Ramos (cell line): ENCODE measurements around the gene TRIML2.
"Not testable (repeated sequence)": the region's sequence is repeated elsewhere in the genome, so short reads cannot be mapped to it uniquely, and the experiment has no call there.

Source experiments
- in situ Hi-C: fragments of 300-500 bp; cut with MboI; formaldehyde crosslinking; loops from one replicate; pipeline ENCODE4 v1.14.3; 2022; ENCODE audit warnings: low sequenced_read_pairs; ENCODE audit not compliant: unreplicated experiment

The TRIML2 gene

DNA sequence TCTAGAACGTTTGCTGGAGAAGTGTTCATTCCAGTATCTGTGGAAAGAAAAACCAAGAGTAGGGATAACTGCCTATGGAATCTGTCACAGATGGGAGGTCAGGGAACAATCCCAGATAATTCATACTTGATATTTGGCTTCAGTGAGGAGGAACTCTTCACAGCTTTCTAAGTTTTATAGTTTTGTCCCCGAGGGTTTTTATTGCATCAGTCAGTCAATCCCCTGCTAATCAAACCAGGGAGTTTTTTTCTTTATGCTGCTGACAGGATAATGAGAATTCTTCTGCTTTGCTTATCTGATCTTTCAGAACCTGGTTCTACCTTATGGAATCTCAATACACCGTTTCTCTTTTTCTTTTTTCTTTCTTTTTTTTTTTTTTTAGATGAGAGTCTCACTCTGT lies 633 bp upstream of the TRIML2 start:
- in situ Hi-C loops = no loop called here

DNA sequence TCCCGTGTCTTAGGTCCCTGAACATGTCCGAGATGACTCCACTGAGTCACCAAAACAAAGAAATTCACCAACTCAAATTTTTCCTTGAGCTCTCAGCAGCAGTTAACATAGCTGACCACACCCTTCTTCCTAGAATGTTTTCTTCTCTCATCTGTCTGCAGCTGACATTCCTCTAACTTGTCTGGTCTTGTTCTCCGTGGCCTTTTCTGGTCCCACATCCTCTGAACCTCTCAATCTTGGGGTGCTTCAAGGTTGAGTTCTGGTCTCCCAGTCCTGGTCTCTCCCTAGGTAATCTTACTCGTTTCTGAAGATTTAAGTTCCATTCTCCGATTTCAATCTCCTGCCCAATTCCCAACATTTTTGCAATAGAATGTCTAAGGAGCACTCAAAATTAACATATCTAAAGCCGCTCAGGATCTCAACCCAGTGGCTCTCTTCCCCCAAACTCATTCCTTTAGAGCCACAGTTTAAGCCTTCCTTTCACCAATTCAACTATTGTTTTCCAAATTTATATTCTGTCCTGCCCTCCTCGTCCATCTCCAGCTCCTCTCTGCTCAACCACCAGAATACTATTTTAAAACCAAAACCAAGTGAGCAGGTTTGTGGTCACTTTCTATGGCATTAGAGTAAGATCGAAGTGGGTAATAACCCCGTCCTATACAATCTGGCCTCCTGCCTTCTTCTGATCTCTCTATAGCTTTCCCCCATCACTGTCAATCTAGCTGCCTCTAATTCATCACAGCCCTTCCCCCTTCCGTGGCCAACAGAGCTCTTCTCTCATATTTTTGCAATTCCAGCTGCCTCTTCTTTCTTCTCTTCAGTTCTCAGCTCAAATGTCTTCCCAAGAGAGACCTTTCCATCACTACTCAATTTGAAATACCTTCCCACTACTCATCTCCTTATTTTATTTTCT lies 1.2 kb downstream of the TRIML2 start:
- in situ Hi-C loops = no loop called here

DNA sequence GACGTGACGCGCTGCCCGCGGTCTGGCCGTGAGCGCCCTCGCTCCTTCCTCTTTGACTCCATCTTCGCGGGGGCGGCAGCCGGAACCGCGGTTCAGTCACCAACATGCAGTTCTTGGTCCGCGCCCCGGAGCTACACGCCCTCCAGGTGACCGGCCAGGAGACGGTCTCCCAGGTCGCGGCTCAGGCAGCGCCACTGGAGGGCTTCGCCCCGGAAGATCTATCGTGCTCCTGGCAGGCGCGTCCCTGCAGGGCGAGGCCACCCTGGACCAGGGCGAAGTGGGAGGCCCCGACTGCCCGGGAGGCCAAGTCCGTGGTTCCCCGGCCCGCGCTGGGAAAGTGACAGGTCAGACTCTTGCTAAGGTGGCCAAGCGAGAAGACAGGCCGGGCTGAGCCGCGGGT lies 2.9 kb downstream of the TRIML2 start:
- in situ Hi-C loops = no loop called here

DNA sequence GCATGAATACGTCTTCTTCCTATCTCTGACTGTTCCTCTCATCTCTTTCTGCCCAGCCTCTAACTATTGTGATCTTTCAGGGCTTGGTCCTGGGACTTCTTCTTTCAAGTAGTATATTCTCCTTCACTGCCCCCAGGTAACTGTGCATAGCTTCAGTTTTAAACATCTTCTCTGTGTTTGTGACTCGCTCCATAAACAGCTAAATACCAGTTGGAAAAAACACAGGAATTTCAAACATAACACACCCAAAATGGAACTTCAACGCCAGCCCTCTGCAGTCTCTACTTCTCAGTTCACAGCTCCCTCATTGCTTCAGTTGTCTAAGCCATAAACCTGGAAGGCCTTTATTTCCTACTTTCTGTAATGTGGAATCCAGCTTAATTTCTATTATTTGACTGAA lies 16.6 kb downstream of the TRIML2 start:
- in situ Hi-C loops = no loop called here

DNA sequence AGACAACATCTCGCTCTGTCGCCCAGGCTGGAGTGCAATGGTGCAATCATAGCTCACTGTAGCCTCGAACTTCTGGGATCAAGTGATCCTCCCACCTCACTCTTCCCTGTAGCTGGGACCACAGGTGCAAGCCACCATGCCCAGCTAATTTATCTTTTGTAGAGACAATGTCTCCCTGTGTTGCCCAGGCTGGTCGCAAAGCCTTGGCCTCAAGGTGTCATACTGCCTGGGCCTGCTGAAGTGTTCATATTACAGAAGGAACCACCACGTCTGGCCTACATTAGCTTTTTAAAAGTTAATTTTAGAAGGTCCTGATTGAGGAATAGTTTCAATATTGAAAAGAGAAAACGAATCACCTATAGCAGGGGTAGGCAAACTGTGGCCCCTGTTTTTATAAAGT lies 22.5 kb downstream of the TRIML2 start:
- in situ Hi-C loops = no loop called here

DNA sequence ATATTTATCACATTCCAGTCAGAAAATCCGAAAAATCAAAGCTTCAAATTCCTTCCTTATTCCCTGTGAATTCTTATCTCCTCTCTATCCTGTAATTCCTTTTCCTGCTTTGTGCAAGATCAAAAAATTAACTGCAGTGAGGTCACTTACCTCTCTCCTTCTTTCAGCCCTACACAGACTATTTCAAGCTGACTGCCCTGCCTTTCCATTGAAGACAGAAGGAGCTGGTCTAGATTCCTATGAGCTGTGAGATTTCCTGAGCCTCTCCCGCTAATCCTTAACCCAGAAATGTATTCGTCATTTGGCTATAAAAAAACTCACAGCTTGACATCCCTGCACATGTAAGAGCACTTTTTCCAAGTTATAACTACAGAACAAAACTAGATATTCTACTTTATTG lies 26.6 kb downstream of the TRIML2 start:
- in situ Hi-C loops = no loop called here

DNA sequence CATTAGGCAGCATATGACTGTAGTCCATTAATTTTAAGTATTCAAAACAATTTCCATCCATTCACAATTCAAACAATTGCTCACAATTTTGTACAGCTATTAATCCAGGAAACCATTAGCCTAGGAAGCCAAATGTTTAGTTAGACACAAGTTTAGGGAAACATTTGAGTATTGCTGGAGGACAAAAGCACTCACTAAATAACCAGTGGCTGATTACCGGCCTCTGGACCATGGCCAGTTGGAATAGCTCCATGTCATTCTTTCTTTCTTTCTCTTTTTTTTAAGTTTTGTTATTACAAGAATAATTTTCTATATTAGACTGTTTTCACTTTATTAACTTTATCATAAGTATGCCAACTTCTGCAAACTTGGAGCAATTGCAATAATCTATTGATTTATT lies 31.3 kb downstream of the TRIML2 start:
- in situ Hi-C loops = no loop called here

DNA sequence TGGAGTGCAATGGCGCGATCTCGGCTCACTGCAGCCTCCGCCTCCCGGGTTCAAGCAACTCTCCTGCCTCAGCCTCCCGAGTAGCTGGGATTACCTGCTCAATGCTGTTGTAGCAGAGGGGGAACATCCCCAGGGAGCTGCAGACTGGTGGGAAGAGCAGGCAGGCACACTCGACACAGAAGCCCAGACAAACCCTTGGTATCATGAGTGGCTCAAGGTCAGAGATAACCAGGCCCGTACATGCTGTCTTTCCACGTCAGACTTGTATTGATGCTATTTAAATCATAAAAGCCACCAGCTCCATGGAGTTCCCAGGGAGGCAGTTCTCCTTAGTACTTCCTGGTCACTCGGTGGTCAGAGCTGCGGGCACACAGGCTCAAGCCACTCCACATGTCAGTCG lies 33.2 kb downstream of the TRIML2 start:
- in situ Hi-C loops = no loop called here

DNA sequence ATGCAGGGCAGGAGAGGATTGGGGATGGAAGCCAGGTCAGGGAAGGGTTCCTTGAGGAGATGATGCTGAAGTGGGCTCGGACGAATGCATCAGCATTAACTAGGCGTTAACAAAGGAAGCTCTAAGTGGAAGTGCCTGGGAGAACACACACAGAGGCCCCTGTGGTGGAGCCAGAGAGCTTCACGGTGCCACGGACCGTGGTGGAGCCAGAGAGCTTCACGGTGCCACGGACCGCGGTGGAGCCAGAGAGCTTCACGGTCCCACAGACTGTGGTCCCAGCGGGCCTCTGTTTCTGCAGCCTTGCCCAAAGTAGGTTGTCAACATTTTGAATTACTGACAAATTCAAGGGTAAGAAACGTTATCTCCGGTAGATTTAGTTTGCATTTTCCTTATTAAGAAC lies 48.3 kb downstream of the TRIML2 start:
- in situ Hi-C loops = no loop called here

DNA sequence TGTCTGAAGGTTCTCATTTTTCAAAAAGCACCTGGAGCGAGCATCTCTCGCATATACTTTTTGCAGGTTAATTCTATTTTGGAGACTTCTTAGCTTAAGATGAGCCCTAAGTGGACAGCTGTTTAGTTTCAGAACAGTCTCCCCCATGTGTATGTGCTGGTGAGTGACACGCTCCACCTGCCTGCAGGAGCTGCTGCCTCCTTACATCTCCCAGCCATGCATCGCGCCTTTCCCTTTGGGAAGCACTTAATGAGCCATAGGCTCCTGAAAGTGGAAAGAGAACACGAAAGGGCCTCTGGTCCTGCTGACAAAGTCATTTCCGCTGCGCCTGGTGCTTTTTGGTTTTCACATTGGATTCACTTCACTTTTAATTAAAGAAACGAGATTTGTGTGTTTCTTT lies 56.1 kb downstream of the TRIML2 start:
- in situ Hi-C loops = no loop called here

DNA sequence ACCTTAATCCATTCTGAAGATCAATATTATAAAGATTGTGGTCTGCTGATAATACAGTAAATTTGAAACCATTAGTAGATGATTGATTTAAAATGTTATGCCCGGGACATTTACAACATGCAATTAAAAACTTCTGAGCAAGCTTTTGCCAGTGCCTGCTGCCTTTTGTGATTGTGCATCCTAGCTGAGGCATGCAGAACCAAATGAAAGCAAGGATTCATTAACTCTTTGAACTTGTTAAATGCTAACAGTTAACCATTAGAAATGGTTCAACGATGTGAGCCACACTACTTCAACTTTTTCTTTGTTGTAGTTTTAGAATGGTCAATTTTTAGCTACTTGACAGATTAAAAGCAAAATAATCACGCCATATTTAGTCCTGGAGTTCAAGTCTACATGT lies 62.7 kb downstream of the TRIML2 start:
- in situ Hi-C loops = no loop called here

DNA sequence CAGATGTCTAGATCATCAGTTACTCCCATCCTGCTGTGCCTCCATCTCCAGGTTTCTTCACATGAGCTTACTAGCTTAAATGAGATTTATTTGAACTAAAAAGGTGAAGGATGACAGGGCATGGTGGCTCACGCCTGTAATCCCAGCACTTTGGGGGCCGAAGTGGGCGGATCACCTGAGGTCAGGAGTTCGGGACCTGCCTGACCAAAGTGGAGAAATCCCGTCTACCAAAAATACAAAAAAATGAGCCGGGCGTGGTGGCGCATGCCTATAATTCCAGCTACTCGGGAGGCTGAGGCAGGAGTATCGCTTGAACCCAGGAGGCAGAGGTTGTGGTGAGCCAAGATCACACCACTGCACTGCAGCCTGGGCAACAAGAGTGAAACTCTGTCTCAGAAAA lies 63.9 kb downstream of the TRIML2 start:
- in situ Hi-C loops = not testable (repeated sequence)

DNA sequence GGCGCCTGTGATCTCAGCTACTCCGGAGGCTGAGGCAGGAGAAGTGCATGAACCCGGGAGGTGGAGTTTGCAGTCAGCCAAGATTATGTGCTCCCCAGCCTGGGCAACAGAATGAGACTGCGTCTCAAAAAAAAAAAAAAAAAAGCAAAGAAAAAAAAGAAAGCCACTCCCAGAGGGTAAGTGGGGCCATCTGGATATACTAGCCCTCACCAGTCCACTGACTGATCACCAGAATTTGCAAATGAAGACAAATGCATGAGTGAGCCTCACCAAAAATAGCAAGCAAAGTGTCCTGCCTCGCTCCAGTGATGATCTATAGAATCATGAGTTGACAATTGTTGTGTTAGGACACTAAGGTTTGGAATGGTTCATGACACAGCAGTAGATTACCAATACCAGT lies 66.2 kb downstream of the TRIML2 start:
- in situ Hi-C loops = no loop called here

DNA sequence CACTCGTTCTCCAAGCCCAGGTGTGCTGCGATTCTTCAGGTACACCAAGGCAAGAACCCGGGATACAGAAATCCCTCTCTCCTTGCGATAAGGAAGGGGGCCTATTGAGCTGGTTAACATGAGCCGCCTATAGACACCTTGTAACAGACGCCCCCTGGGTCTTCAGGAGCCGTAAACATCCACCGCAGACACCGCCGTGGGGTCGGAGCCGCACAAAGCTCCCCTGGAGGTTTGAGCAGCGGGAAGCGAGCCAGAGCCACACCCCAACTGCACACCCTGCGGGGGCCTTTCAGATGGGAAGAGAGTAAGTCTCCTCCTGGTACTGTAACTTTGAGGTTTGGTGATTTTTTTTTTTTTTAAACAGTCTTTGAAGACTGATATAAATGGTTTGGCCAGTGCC lies 67.2 kb downstream of the TRIML2 start:
- in situ Hi-C loops = no loop called here

DNA sequence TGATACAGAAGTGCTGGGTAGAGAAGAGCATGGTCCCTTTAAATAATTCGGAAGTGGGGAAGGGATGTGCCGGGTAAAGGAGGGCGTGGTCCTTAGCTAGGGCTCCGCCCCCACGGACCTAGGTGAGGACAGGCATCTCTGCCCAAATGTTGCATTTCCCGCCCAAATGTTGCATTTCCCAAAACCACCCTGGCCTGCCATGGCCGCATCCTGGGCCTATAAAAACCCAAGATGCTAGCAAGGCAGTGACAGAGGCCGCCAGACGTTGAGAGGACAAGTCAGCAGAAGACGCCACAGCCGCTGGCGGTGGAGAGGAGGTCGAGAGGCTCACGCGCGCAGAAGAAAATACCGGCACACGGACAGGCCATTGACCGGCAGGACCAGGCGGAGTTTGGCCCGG lies 67.7 kb downstream of the TRIML2 start:
- in situ Hi-C loops = no loop called here
